Hepatocyte (in vitro differentiated cells): Measurements from ENCODE around the gene ANAPC16. TPM values are rescaled to one million over a fixed set of nuclear protein-coding genes. Genes with fewer than 3 reads are reported as not detected.

ENCODE experiments used
- DNase-seq: peaks from one replicate; pipeline ENCODE4 v3.0.0-alpha.2; 2016; ENCODE audit warnings: low spot score
- H2AFZ ChIP-seq: fragments of 200-600 bp; sonication (generic); 2 replicates; pipeline ENCODE4 v1.6.0; 2016; ENCODE audit warnings: antibody characterized with exemption, mild to moderate bottlenecking
- H3K27ac ChIP-seq: fragments of 200-600 bp; sonication (generic); 2 replicates; pipeline ENCODE4 v1.5.1; 2016; ENCODE audit warnings: mild to moderate bottlenecking
- H3K27me3 ChIP-seq: fragments of 200-600 bp; sonication (generic); 2 replicates; pipeline ENCODE4 v1.6.1; 2016
- H3K36me3 ChIP-seq: fragments of 200-600 bp; sonication (generic); replicated peaks from 2 replicates; pipeline ENCODE4 v1.5.1; 2016; ENCODE audit warnings: low read depth; ENCODE audit not compliant: insufficient read depth
- H3K4me1 ChIP-seq: fragments of 200-600 bp; sonication (generic); 2 replicates; pipeline ENCODE4 v1.5.1; 2016; ENCODE audit warnings: mild to moderate bottlenecking, moderate library complexity; ENCODE audit not compliant: insufficient read depth
- H3K4me2 ChIP-seq: fragments of 200-600 bp; sonication (generic); 2 replicates; pipeline ENCODE4 v1.6.0; 2016
- H3K4me3 ChIP-seq: fragments of 200-600 bp; sonication (generic); 2 replicates; pipeline ENCODE4 v1.5.1; 2016; ENCODE audit warnings: mild to moderate bottlenecking
- H3K79me2 ChIP-seq: fragments of 200-600 bp; sonication (generic); 2 replicates; pipeline ENCODE4 v1.6.0; 2017; ENCODE audit warnings: mild to moderate bottlenecking
- H3K9me2 ChIP-seq: fragments of 200-600 bp; sonication (generic); replicated peaks from 2 replicates; pipeline ENCODE4 v1.6.0; 2017; ENCODE audit warnings: mild to moderate bottlenecking; ENCODE audit not compliant: insufficient read depth
- H3K9me3 ChIP-seq: fragments of 200-600 bp; sonication (generic); 2 replicates; pipeline ENCODE4 v1.5.1; 2016; ENCODE audit warnings: low read depth, mild to moderate bottlenecking
- H4K20me1 ChIP-seq: fragments of 200-600 bp; sonication (generic); 2 replicates; pipeline ENCODE4 v1.6.0; 2016; ENCODE audit warnings: mild to moderate bottlenecking; ENCODE audit not compliant: insufficient read depth, poor library complexity, severe bottlenecking
- CTCF ChIP-seq: fragments of 200-600 bp; sonication (generic); IDR thresholded peaks from 2 replicates; pipeline ENCODE4 v1.5.1; 2016; ENCODE audit warnings: antibody characterized with exemption, mild to moderate bottlenecking; ENCODE audit not compliant: poor library complexity
- EZH2 ChIP-seq: fragments of 200-600 bp; sonication (generic); IDR thresholded peaks from 2 replicates; pipeline ENCODE4 v1.6.1; 2016; ENCODE audit warnings: antibody characterized with exemption, mild to moderate bottlenecking, borderline replicate concordance
- EZH2phosphoT487 ChIP-seq: fragments of 200-600 bp; sonication (generic); IDR thresholded peaks from one replicate; pipeline ENCODE4 v1.6.1; 2018; ENCODE audit warnings: antibody characterized with exemption, mild to moderate bottlenecking, low read depth, moderate library complexity; ENCODE audit not compliant: unreplicated experiment, severe bottlenecking
- WGBS: methylation state at CpG from one replicate; pipeline ENCODE4 v1.1.6; 2016; ENCODE audit warnings: low lambda C conversion rate; ENCODE audit errors: missing lambda C conversion rate; 5-methylcytosine and 5-hydroxymethylcytosine counted together
- polyA plus RNA-seq: library from polyadenylated mRNA; unstranded; fragments of >200 nt; fragmentation: Nextera tagmentation; extraction: Ambion mirVana; gene quantifications from 2 replicates; pipeline ENCODE4 v1.2.1, GENCODE V29; 2016
- total RNA-seq: library from RNA; depleted of rRNA; stranded (reverse); fragments of >200 nt; gene quantifications from 2 replicates; pipeline ENCODE4 v1.2.3, GENCODE V29; 2014

ANAPC16 gene
- total and polyA plus RNA-seq, 2 experiments from 2014 or later: 109 to 118 TPM

- no peak for DNase-seq
- Histone ChIP-seq H4K20me1 (no peaks in the 10 kb centered on the region), H3K36me3 (no peaks in the 10 kb centered on the region), H3K4me3 (no peak overlapping the region), H3K9me3 (no peaks in the 10 kb centered on the region), H3K27me3 (no peaks in the 10 kb centered on the region), H3K27ac (no peak overlapping the region), H2AFZ (no peak overlapping the region), H3K4me1 (peaks cover 4% of the 10 kb centered on the region), H3K79me2 (no peaks in the 10 kb centered on the region), H3K9me2 (no peaks in the 10 kb centered on the region), H3K4me2 (no peak overlapping the region)
- TF ChIP-seq EZH2phosphoT487: no peak
- TF ChIP-seq EZH2: no peak
- TF ChIP-seq CTCF: no peak
These were observed 41.5 kb upstream of the ANAPC16 start for GRCh38 chr10:72174297-72174662.

- H3K27ac ChIP-seq: no peak overlapping the region
- TF ChIP-seq CTCF (no peak), EZH2phosphoT487 (no peak), EZH2 (no peak)
- H2AFZ ChIP-seq: no peak overlapping the region
- no peaks in the 10 kb centered on the region for H3K9me3 ChIP-seq
- H3K4me3 ChIP-seq: no peak overlapping the region
- no peak overlapping the region for H3K4me2 ChIP-seq
- peaks cover 4% of the 10 kb centered on the region for H3K4me1 ChIP-seq
- DNase-seq: no peak
- no peaks in the 10 kb centered on the region for H3K9me2 ChIP-seq
- H3K27me3 ChIP-seq: no peaks in the 10 kb centered on the region
- 70% methylated on average over 1 of the region's 1 CpG for WGBS
- no peaks in the 10 kb centered on the region for H4K20me1 ChIP-seq
- no peaks in the 10 kb centered on the region for H3K79me2 ChIP-seq
- no peaks in the 10 kb centered on the region for H3K36me3 ChIP-seq
These were observed 40.7 kb upstream of the ANAPC16 start for GRCh38 chr10:72175149-72175548.

- Histone ChIP-seq H3K9me3 (no peaks in the 10 kb centered on the region), H3K79me2 (no peaks in the 10 kb centered on the region), H3K36me3 (no peaks in the 10 kb centered on the region), H4K20me1 (no peaks in the 10 kb centered on the region), H3K27me3 (no peaks in the 10 kb centered on the region), H2AFZ (no peak overlapping the region), H3K4me1 (no peaks in the 10 kb centered on the region), H3K4me2 (no peak overlapping the region), H3K4me3 (no peak overlapping the region), H3K9me2 (no peaks in the 10 kb centered on the region), H3K27ac (no peak overlapping the region)
- no peak for DNase-seq
- WGBS: 86% methylated on average over 2 of the region's 2 CpGs
- TF ChIP-seq EZH2phosphoT487: no peak
- no peak for TF ChIP-seq EZH2
- no peak for TF ChIP-seq CTCF
These were observed 39.1 kb upstream of the ANAPC16 start for GRCh38 chr10:72176701-72177100.

GRCh38 chr10:72177454-72177853 is 38.4 kb upstream of the ANAPC16 start:
- H3K79me2 ChIP-seq: no peaks in the 10 kb centered on the region
- H3K36me3 ChIP-seq: no peaks in the 10 kb centered on the region
- H4K20me1 ChIP-seq: no peaks in the 10 kb centered on the region

More at GRCh38 chr10:72177454-72177853, 38.4 kb upstream of the ANAPC16 start:
- Histone ChIP-seq H3K27me3 (no peaks in the 10 kb centered on the region), H3K9me3 (no peaks in the 10 kb centered on the region), H2AFZ (no peak overlapping the region), H3K27ac (no peak overlapping the region), H3K4me2 (no peak overlapping the region), H3K9me2 (no peaks in the 10 kb centered on the region), H3K4me3 (no peak overlapping the region), H3K4me1 (no peaks in the 10 kb centered on the region)
- no peak for TF ChIP-seq EZH2
- TF ChIP-seq EZH2phosphoT487: no peak
- TF ChIP-seq CTCF: no peak
- no peak for DNase-seq
- 79% methylated on average over 2 of the region's 2 CpGs for WGBS
